HG03060 (cell line): ENCODE results near the gene BMP7.
"Not testable (repeated sequence)": the region's sequence is repeated elsewhere in the genome, so short reads cannot be mapped to it uniquely, and the experiment has no call there.

Source experiments
- ATAC-seq: cut with Tn5 transposase; IDR thresholded peaks from one replicate; pipeline ENCODE4 v1.9.1; 2021; ENCODE audit warnings: low read depth, moderate number of reproducible peaks; ENCODE audit not compliant: unreplicated experiment

The BMP7 gene

GRCh38 chr20:57198132-57199072 lies 68.0 kb downstream of the BMP7 start:
- ATAC-seq, result no peak

DNA sequence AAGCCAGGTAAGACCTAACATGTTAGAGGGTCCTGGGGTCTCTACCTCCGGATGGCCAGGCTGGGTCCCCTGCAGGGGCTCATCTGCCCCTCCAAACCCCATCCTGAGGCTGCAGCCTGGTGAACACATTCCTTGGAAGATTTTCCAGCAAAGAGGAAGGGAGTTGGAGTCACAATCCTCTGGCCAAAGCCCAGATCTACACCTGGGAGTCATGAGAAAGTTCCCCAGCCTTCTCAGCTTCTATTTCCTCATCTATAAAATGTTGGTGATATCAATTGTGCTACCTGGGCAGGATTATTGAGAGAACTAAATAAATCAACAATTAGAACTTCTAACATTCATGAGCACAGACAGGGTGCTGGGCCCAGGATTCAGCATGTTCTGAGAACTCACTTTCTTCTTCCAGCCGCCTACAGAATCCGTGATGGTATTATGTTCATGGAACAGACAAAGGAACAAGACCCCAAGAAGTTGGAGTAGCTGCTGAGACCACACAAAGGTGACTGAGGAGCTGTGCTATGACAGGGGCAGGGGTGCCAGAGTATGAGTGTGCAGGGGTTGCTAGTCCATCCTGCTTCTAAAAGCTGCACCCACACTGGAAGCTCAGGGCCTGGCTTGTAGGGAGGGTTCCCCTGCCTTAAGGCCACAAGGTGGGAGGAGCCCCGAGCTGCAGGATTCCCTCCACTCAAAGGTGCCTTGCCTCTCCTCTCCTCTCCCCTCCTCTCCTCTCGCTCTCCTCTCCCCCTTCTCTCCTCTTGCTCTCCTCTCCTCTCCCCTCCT lies 68.9 kb downstream of the BMP7 start:
- ATAC-seq, result no peak

DNA sequence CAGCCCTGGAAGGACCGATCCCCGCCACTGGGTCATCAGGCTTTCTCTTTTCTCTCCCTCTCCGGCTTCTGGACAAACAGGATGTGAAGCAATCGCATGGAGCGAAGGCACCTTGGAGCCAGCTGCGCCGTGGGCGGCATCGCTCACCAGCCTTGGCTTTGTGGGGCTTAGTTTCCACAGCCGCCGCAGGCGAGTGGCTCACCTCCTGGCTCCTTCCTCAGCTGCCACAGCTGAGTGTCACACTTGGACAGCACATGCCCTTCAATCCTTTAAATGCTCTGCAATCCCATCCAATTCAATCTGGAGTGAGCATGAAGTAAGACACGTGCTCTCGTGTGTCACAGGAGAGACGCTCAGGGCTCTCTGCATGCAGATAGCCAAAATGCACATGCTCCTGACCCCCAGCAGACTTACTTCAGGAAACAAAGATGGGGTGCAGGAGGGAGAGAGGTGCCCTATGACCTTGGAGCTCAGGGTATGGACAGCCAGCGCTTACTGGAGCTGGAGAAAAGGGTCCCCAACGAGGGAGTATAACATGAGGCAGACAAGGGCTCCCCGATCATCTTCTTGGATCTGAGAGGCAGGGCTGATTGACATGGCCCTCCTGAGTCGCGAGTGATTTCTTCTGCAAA lies 70.9 kb downstream of the BMP7 start:
- no peak for ATAC-seq

DNA sequence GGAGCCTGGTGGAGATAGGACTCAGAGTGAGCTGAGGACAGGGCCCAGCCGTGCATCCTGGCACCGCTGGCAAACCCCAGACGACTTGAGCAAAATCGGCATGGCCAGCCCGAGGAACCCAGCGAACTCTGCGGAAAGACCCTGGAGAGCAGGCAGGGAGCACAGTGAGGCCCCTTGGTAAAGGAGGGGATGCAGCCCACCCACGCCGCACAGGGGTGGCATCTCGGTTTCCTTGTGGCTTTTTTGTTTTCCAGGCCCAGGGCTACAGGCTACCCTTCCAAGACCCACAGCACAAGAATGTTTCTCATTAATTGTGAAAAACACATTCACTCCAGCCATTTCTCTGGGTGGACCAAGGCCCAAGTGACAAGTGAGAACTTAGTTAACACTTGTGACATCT lies 71.4 kb downstream of the BMP7 start:
- ATAC-seq, result no peak

- no peak for ATAC-seq
Observed at GRCh38 chr20:57194154-57194553, 72.3 kb downstream of the BMP7 start.

GRCh38 chr20:57193094-57193493 lies 73.3 kb downstream of the BMP7 start:
- ATAC-seq, result no peak

- no peak for ATAC-seq
Observed at GRCh38 chr20:57192311-57192710, 74.1 kb downstream of the BMP7 start.

GRCh38 chr20:57191265-57191638 lies 75.2 kb downstream of the BMP7 start:
- ATAC-seq, result not testable (repeated sequence)

DNA sequence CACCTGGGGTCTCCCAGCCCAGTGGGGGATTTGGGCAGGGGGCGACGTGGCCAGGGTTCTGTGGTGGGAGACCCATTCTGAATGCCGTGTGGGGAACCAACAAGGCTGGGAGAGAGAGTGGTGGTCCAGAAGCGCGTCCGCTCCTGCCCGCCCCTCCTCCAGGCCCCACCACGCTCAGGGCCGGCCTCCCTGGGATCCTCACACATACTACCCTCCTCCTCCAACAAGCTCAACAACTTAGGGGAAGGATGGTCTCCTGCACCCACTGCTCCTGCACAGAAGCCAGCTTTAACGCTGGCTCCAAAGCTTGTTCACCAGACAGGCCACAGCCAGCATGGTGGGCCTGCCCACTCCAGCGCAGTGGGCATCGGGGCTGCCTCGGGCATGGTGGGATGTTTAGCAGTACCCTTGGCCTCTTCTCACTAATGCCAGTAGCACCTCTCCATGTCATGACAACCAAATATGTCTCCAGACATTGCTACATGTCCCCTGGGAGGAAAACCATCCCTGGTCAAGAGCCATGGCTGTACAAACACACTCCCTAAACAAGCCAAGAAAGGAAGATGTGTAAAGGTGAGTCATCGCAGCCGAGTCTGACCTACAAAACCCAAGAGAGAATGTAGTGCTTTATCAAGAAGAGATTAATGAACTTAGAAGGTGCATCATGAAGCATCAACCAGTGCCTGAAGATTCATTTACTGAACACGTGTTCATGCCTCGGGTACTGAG lies 75.7 kb downstream of the BMP7 start:
- no peak for ATAC-seq

DNA sequence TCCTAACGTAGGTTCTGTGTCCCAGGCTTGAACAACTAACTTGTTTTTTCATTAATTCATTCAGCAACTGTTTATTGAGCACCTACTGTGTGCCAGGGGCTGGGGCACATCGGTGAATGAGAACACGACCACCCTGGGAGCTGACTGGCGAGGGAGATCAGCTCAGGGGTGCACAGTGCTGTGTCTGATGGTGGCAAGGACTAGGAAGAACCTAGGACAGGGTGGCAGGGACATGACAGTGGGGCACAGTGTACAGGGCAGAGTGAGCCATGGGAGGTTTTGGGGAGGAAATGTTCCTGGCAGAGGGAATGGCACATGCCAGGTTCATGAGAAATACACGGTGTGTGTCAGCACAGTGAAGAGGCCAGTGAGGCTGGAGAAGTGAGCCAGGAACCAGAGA lies 76.7 kb downstream of the BMP7 start:
- no peak for ATAC-seq

DNA sequence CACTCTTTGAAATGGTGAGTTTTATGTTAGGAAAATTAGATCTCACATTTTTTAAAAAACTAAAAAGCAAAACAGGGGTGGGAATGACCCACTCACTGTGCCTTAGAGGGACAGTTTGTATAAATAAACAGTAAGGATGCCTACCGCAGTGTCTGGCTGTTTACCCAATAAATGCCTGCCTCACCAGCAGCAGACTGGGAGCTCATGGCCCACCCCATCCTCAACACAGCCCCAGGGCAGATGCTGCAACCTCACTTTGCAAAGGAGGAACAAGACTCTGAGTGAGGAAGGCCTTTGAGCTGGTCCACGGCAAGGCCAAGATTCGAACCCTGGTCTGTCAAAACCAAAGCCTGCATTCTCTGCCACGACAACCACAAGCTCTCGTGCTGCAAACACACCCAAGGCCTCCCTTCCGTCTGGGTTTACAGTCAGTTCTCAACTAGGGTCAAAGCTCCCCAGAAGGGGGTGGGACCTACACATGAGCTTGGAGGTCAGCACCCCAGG lies 77.8 kb downstream of the BMP7 start:
- no peak for ATAC-seq

DNA sequence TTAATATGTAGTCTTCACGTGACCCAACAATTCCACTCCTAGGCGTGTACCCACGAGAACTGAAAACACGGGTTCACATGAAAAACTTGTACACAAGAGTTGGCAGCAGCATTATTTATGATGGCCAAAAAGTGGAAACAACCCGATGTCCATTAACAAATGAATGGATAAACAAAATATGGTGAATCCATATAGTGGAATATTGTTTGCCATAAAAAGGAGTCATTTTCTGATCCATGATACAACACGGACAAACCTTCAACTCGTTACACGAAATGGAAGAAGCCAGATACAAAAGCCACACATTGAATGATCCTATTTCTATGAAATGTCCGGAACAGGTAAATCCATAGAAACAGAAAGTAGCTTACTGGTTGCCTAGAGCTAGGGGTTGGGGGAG lies 78.4 kb downstream of the BMP7 start:
- ATAC-seq, result no peak

DNA sequence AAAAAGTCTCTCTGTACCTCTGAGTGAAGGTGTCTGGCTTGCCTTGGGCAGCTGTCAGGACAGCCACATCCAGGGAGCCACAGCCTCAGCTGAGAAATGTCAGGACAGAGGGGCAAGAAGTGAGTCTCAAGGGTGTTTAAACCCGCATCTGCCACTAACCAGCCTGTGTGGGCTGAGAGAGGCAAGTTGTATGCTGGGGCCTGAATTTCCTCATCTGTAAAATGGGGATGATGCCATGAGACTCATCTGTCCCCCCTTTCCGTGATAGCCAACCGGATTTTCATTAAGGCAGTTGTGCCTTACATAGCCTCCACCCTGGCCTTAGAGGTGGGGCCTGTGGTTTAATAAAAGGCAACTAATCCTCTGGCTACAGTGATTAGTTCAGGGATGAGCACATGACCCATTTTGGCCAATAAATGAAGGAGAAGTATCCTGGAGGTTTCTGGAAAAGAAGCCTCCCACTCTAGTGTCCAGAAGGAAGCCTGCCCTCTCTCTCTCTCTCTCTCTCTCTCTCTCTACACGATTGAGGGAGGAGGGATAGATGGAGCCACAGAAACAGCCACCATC lies 79.3 kb downstream of the BMP7 start:
- ATAC-seq, result no peak

DNA sequence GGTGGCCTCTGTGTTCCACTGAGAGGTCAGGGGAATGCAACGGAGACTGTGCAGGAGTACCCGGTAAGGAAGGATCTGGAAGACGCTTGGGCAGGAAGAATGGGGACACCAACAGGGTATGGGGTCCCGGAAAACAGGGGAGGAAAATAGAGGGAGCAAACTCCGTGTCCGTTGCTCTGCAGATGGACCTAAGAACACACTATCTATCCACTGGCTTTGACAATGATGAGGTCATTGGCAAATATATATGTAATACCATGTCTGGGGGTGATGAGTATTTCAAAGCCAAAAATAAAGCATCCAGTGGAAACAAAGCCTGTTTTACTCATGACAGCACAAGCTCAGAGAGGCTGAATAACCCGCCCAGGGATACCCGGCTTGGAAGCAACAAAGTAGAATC lies 80.2 kb downstream of the BMP7 start:
- no peak for ATAC-seq

DNA sequence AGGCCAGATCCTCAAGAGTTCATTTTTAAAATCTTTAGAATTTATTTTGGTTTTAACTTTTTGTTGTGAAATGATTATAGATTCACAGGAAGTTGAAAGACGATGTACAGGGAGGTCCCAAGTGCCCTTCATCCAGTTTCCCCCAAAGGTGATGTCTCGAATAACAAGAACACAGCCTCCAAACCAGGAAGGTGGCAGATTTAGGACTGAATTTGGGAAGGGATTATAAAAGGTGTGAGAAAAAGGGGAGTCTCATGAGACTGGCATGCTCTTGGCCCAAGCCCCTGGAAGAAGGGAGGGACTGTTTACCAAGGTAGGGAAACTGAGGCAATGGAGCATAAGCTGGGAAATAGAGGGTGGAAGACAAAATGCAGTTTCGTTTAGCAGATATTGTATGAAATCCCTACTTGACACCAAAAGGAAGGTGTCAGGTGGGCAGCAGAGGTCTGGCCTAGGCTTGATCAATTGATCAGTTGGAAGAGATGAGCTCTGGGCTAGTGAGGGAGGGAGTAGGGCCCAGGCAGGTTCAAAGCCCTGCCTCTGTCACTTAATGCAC lies 81.2 kb downstream of the BMP7 start:
- no peak for ATAC-seq

GRCh38 chr20:57183457-57184009 lies 82.9 kb downstream of the BMP7 start:
- ATAC-seq, result no peak

DNA sequence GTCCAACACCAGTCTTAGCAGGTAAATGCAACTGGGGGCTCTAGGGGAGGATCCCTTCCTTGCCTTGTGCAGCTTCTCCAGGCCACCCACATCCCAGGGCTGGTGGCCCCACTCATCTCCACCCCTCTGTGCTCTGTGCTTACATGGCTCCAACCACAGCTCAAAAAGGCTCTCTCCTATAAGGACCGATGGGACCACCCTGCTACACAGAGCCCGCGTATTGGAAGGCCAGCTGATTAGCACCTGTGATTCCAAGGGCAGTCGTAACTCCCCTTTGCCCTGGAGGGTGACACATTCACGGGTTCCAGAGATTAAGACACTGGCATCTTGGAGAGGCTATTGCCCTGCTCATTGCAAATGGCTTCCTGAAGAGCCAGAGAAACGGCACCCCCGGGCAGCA lies 84.8 kb downstream of the BMP7 start:
- no peak for ATAC-seq

DNA sequence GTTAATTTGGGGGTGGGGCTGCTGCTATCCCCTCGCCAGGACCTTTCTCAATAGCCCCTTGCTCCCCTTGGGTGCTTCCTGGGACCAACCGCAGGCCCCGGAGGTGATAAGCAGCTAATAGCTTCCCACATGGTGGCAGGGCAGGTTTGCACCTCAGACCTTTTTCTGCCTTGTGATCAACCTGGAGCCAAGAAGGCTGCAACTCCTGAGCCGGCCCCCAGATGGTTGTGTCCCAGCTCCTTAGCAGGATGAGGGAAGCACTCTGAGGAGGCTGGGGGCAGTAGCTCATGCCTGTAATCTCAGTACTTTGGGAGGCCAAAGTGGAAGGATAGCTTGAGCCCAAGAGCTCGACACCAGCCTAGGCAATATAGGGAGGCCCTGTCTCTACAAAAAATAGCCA lies 85.5 kb downstream of the BMP7 start:
- no peak for ATAC-seq

GRCh38 chr20:57180387-57180786 lies 86.1 kb downstream of the BMP7 start:
- no peak for ATAC-seq

DNA sequence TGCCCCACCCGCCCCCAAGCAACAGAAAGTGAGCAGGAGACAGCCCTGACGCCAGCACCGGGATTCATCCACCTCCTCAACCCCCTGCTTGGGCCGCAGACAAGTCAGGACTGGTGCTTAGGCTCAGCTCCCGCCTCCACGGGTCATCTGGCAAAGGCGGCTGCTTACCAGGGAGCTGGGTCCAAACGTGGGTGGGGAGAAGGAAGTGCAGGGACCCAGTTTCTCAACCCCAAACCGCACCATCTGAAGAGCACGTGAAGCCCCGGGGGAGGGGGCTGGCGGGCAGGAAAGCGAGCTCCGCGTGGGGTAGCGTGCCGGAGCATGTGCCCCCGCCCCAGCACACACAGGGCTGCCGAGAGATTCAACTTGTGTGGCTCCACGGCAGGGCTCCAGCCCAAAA lies 87.2 kb downstream of the BMP7 start:
- no peak for ATAC-seq
